ENCODE measurements around the gene ACSM3.

DNA sequence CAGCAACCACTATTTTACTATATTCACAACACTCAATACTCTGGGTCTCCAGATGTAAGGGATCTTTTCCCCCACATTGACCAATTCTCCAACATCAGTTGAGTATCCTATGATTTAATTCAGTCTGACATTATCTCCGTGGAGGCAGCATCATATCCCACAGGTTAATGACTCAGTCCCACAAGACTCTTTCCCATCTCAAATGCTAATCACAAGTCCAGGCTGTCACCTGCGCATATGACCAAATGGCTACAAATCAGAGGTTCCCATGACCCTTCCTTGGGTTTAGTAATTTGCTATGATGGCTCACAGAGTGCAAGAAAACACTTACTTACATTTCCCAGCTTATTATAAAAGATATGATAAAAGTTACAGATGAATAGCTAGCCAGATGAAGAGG is 18.7 kb downstream of the ACSM3 start:
- no peak for TF ChIP-seq FOSB (CRISPR knock-in tag; IDR thresholded peaks at IDR 0.05)
- no peak for TF ChIP-seq KDM5A (IDR thresholded peaks at IDR 0.05)
- TF ChIP-seq, protein P1, sequence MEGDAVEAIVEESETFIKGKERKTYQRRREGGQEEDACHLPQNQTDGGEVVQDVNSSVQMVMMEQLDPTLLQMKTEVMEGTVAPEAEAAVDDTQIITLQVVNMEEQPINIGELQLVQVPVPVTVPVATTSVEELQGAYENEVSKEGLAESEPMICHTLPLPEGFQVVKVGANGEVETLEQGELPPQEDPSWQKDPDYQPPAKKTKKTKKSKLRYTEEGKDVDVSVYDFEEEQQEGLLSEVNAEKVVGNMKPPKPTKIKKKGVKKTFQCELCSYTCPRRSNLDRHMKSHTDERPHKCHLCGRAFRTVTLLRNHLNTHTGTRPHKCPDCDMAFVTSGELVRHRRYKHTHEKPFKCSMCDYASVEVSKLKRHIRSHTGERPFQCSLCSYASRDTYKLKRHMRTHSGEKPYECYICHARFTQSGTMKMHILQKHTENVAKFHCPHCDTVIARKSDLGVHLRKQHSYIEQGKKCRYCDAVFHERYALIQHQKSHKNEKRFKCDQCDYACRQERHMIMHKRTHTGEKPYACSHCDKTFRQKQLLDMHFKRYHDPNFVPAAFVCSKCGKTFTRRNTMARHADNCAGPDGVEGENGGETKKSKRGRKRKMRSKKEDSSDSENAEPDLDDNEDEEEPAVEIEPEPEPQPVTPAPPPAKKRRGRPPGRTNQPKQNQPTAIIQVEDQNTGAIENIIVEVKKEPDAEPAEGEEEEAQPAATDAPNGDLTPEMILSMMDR (IDR thresholded peaks at IDR 0.05) = no peak
- TF ChIP-seq CEBPB (IDR thresholded peaks at IDR 0.05) = no peak
- no peak for TF ChIP-seq POLR2A (IDR thresholded peaks at IDR 0.05; ENCODE audit: low read length)
- TF ChIP-seq HOXA7 (CRISPR knock-in tag; IDR thresholded peaks at IDR 0.05) = no peak

Measured in A549 (cell line).